ENCODE results near the gene NAV1. TPM values are rescaled to one million over a fixed set of nuclear protein-coding genes. Genes with fewer than 3 reads are reported as not detected.

Gene NAV1
- total and polyA plus RNA-seq, 4 donors, result 1.1 to 2.0 (median 1.3) TPM

DNA sequence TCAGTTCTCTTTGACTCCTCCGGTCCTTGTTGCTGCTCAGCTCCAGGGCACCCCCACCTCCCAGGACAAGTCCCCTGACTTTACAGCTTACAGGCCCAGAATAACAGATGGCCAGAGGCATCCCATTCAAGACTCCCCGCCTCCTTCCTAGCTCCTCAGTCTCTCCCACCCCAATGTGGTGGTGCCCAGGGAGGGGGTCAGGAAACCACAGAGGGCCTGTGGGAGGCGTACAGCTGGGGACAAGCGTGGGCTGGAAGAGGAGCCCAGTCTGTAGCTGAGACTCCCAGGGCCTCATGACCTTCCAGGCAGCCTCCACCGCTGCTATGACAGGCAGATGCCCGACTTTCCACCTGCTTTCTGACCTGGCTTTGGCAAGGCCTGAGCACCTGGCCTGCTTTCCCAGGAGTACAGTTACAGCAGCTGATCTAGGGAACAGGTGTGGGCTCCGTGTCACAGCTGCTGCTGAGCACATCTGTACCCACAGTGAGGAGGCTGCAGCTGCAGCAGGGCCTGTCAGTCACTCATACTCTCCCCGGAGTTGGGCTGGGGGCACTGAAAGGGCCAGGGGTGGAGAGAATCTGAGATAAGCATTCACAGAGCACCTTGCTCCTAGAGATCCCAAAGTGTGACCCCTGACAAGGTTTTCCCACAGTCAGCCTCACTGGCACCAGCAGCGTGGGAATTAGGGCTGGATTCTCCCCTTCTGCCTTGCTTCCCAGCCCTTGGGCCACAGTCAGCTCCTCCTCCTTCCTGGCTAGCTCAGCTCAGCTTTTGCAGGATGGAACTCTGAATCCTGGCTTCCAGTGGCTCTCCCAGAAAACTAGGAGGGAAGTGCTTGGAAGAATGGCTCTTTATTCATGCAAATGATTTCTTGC, 7.1 kb upstream of the NAV1 start (continued):
- TF ChIP-seq, protein P1, sequence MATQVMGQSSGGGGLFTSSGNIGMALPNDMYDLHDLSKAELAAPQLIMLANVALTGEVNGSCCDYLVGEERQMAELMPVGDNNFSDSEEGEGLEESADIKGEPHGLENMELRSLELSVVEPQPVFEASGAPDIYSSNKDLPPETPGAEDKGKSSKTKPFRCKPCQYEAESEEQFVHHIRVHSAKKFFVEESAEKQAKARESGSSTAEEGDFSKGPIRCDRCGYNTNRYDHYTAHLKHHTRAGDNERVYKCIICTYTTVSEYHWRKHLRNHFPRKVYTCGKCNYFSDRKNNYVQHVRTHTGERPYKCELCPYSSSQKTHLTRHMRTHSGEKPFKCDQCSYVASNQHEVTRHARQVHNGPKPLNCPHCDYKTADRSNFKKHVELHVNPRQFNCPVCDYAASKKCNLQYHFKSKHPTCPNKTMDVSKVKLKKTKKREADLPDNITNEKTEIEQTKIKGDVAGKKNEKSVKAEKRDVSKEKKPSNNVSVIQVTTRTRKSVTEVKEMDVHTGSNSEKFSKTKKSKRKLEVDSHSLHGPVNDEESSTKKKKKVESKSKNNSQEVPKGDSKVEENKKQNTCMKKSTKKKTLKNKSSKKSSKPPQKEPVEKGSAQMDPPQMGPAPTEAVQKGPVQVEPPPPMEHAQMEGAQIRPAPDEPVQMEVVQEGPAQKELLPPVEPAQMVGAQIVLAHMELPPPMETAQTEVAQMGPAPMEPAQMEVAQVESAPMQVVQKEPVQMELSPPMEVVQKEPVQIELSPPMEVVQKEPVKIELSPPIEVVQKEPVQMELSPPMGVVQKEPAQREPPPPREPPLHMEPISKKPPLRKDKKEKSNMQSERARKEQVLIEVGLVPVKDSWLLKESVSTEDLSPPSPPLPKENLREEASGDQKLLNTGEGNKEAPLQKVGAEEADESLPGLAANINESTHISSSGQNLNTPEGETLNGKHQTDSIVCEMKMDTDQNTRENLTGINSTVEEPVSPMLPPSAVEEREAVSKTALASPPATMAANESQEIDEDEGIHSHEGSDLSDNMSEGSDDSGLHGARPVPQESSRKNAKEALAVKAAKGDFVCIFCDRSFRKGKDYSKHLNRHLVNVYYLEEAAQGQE (IDR thresholded peaks at IDR 0.05), result no peak

DNA sequence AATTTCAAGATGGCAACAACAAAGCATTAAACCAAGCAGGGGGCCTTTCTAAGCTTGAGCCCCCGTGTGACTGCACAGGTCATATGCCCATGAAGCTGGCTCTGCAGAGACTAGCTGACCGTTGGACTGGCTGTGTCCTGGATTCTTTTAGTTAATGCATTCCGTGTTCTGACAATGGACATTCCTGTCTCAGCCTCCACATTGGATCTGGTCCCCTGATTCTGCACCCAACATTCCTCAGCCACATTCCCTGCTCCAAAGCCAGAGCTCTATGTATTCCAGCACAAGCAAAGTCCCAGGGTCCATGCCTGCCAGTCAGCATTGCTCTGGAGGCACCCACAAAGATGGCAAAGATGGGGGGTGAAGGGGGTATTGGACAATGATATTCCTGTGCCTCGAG, 5.1 kb upstream of the NAV1 start:
- WGBS, result 89% methylated on average over 4 of the region's 4 CpGs
- peaks cover 0 to 10% (median 7%) of the 10 kb centered on the region in 4 donors for H3K4me1 ChIP-seq (ENCODE audit: control insufficient read depth in 4 of 4, insufficient read depth in 4 of 4, low read length in 3 of 4)
- no peak overlapping the region for H3K27ac ChIP-seq (ENCODE audit: low read depth in 1 of 2, low read length in 2 of 2)

DNA sequence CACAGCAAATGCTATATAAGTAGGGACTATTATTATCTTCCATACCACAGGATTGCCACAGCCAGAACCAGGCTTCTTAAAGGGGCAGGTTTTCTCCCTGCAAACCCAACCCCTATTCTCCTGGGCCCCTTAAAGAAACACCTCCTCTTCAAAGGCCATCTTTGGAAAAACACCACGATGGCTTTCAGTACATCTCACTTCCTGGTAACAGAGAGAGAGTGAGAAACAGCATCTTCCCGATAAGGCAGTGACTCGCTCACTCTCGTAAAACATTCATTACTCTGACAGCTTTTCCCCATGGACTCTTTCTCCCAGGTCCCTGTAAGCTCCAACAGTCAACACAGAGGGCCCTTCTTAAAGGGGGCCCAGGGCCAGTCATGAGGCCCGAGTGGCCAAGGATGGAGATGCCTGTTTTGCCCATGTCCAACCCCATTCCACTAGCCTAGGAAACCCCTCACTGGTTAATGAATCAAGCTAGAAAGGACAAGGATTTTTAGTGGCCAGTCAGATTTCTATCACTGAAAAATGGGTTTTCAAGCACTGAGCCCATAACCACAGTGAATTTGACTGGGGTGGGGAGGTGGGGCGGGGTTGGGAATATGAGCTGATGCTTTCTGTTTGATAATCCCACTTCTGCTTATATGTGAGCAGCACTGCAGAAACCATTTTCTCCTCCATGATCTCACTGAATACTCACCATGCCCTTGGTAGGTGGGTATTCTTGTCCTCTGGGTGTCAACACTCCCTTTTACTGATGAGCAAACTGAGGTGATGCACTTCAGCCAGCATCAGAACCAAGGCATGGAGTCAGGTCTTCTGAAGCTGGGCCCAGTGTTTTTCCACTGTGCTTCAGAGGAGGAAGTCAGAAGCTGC, 3.6 kb upstream of the NAV1 start:
- no peaks in the 10 kb centered on the region for H3K9me3 ChIP-seq (ENCODE audit: control insufficient read depth in 4 of 4, low read length in 3 of 4)
- DNase-seq (ENCODE audit: low spot score), result no peak
- WGBS, result 75% methylated on average over 6 of the region's 6 CpGs
- H3K9ac ChIP-seq (ENCODE audit: low read depth in 1 of 2, low read length in 2 of 2), result no peak overlapping the region
- peaks cover 0 to 3% (median 0%) of the 10 kb centered on the region in 4 donors for H3K27me3 ChIP-seq (ENCODE audit: control insufficient read depth in 4 of 4, insufficient read depth in 4 of 4, low read length in 3 of 4)
- H3K4me3 ChIP-seq (ENCODE audit: low read depth in 1 of 3, low read length in 3 of 3), result no peak overlapping the region
- H3K4me1 ChIP-seq (ENCODE audit: control insufficient read depth in 4 of 4, insufficient read depth in 4 of 4, low read length in 3 of 4), result peaks cover 3 to 20% (median 15%) of the 10 kb centered on the region in 4 donors
- no peak overlapping the region for H3K27ac ChIP-seq (ENCODE audit: low read depth in 1 of 2, low read length in 2 of 2)
- no peaks in the 10 kb centered on the region for H3K36me3 ChIP-seq (ENCODE audit: control insufficient read depth in 4 of 4, insufficient read depth in 3 of 4, low read depth in 1 of 4, low read length in 3 of 4)
- TF ChIP-seq, protein P2, sequence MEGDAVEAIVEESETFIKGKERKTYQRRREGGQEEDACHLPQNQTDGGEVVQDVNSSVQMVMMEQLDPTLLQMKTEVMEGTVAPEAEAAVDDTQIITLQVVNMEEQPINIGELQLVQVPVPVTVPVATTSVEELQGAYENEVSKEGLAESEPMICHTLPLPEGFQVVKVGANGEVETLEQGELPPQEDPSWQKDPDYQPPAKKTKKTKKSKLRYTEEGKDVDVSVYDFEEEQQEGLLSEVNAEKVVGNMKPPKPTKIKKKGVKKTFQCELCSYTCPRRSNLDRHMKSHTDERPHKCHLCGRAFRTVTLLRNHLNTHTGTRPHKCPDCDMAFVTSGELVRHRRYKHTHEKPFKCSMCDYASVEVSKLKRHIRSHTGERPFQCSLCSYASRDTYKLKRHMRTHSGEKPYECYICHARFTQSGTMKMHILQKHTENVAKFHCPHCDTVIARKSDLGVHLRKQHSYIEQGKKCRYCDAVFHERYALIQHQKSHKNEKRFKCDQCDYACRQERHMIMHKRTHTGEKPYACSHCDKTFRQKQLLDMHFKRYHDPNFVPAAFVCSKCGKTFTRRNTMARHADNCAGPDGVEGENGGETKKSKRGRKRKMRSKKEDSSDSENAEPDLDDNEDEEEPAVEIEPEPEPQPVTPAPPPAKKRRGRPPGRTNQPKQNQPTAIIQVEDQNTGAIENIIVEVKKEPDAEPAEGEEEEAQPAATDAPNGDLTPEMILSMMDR (IDR thresholded peaks at IDR 0.05; ENCODE audit: low read depth, low read length, missing input control), result no peak
- TF ChIP-seq, protein P3, sequence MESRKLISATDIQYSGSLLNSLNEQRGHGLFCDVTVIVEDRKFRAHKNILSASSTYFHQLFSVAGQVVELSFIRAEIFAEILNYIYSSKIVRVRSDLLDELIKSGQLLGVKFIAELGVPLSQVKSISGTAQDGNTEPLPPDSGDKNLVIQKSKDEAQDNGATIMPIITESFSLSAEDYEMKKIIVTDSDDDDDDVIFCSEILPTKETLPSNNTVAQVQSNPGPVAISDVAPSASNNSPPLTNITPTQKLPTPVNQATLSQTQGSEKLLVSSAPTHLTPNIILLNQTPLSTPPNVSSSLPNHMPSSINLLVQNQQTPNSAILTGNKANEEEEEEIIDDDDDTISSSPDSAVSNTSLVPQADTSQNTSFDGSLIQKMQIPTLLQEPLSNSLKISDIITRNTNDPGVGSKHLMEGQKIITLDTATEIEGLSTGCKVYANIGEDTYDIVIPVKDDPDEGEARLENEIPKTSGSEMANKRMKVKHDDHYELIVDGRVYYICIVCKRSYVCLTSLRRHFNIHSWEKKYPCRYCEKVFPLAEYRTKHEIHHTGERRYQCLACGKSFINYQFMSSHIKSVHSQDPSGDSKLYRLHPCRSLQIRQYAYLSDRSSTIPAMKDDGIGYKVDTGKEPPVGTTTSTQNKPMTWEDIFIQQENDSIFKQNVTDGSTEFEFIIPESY (IDR thresholded peaks at IDR 0.05), result no peak
- TF ChIP-seq HNF4G (IDR thresholded peaks at IDR 0.05) (no peak), EGR1 (IDR thresholded peaks at IDR 0.05; ENCODE audit: low read depth in 2 of 2) (no peak), SP1 (IDR thresholded peaks at IDR 0.05) (no peak), NR2F2 (IDR thresholded peaks at IDR 0.05) (no peak), FOXA1 (IDR thresholded peaks at IDR 0.05) (no peak), FOXA2 (IDR thresholded peaks at IDR 0.05) (no peak), GABPA (IDR thresholded peaks at IDR 0.05 in 1 of 2, conservative IDR thresholded peaks at IDR 0.05 in 1 of 2) (no peak), RAD21 (IDR thresholded peaks at IDR 0.05) (no peak), TAF1 (conservative IDR thresholded peaks at IDR 0.05) (no peak)
- TF ChIP-seq, protein P4, sequence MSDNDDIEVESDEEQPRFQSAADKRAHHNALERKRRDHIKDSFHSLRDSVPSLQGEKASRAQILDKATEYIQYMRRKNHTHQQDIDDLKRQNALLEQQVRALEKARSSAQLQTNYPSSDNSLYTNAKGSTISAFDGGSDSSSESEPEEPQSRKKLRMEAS (IDR thresholded peaks at IDR 0.05), result no peak

More for the DNA sequence above, 5.1 kb upstream of the NAV1 start:
- no peaks in the 10 kb centered on the region for H3K27me3 ChIP-seq (ENCODE audit: control insufficient read depth in 4 of 4, insufficient read depth in 4 of 4, low read length in 3 of 4)
- H3K9ac ChIP-seq (ENCODE audit: low read depth in 1 of 2, low read length in 2 of 2), result no peak overlapping the region
- no peak for DNase-seq (ENCODE audit: low spot score)
- no peak overlapping the region for H3K4me3 ChIP-seq (ENCODE audit: low read depth in 1 of 3, low read length in 3 of 3)
- H3K9me3 ChIP-seq (ENCODE audit: control insufficient read depth in 4 of 4, low read length in 3 of 4), result no peaks in the 10 kb centered on the region
- TF ChIP-seq HNF4G (IDR thresholded peaks at IDR 0.05), result no peak
- no peak for TF ChIP-seq RAD21 (IDR thresholded peaks at IDR 0.05)
- no peak for TF ChIP-seq HNF4A (conservative IDR thresholded peaks at IDR 0.05)
- TF ChIP-seq EGR1 (IDR thresholded peaks at IDR 0.05; ENCODE audit: low read depth in 2 of 2), result no peak
- TF ChIP-seq, protein P5, sequence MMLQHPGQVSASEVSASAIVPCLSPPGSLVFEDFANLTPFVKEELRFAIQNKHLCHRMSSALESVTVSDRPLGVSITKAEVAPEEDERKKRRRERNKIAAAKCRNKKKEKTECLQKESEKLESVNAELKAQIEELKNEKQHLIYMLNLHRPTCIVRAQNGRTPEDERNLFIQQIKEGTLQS (IDR thresholded peaks at IDR 0.05), result no peak
- no peak for TF ChIP-seq SP1 (IDR thresholded peaks at IDR 0.05)
- TF ChIP-seq GABPA (IDR thresholded peaks at IDR 0.05 in 1 of 2, conservative IDR thresholded peaks at IDR 0.05 in 1 of 2), result no peak
- TF ChIP-seq, protein P3 (IDR thresholded peaks at IDR 0.05), result no peak
- TF ChIP-seq JUND (IDR thresholded peaks at IDR 0.05), result no peak
- H3K36me3 ChIP-seq (ENCODE audit: control insufficient read depth in 4 of 4, insufficient read depth in 3 of 4, low read depth in 1 of 4, low read length in 3 of 4), result no peaks in the 10 kb centered on the region
